Nephron progenitor cell (in vitro differentiated cells): ENCODE data around the gene PLCH2.

Experiments
- DNase-seq: peaks from one replicate; pipeline ENCODE4 v3.0.0; 2021
- H3K27ac Mint-ChIP-seq: 2 replicates; pipeline ENCODE4 v1.8.0; 2021; ENCODE audit warnings: mild to moderate bottlenecking, moderate library complexity, mixed read lengths
- H3K27me3 Mint-ChIP-seq: 2 replicates; pipeline ENCODE4 v1.8.0; 2021; ENCODE audit warnings: mild to moderate bottlenecking, low read depth, mixed read lengths; ENCODE audit not compliant: poor library complexity
- H3K36me3 Mint-ChIP-seq: 2 replicates; pipeline ENCODE4 v1.8.0; 2021; ENCODE audit warnings: low read depth, mixed read lengths
- H3K4me1 Mint-ChIP-seq: 2 replicates; pipeline ENCODE4 v1.8.0; 2021; ENCODE audit warnings: mixed read lengths
- H3K4me3 Mint-ChIP-seq: 2 replicates; pipeline ENCODE4 v1.8.0; 2021; ENCODE audit warnings: mild to moderate bottlenecking, moderate library complexity, mixed read lengths
- H3K9me3 Mint-ChIP-seq: 2 replicates; pipeline ENCODE4 v1.8.0; 2021; ENCODE audit warnings: mild to moderate bottlenecking, moderate library complexity, mixed read lengths
- TF ChIP-seq, protein P1 (sequence below): fragments of 200-600 bp; sonication (generic); IDR thresholded peaks from 2 replicates; pipeline ENCODE4 v1.5.0; 2021; ENCODE audit warnings: antibody characterized with exemption

Gene PLCH2

DNA sequence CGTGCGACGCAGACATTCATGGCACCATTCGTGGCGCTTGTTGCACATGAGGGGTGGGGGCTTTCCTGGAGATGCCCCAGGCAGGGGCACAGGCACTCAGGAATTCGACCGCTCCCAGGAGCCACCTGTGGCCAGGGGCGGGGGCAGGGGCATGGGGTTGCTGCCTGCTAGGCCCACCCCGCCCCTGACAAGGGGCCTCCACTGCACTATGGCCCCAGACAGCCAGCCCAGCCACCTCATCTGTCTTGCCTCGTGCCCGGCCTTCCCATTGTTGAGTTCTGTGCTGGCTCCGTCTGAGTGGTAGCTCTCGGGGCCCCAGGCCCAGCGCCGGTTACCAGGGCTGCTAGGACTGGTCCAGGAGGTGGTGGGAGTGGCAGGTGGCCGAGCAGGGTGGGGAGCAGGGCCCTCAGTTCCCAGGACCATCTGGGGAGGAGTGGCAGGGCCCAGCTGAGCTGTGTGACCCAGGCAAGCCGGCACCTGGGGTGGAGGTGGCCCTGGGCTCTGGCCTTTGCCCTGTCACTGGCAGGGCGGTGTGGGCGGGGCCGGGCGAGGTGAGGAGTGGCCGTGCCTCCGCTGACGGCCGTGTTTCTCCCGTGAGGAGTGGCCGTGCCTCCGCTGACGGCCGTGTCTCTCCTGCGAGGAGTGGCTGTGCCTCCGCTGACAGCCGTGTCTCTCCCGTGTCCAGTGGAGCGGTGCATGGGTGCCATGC, 1.9 kb downstream of the PLCH2 start:
- H3K36me3 Mint-ChIP-seq, result no peaks in the 10 kb centered on the region
- no peak for DNase-seq
- no peaks in the 10 kb centered on the region for H3K9me3 Mint-ChIP-seq
- peaks cover 5% of the 10 kb centered on the region for H3K27me3 Mint-ChIP-seq
- no peak overlapping the region for H3K4me3 Mint-ChIP-seq
- peaks cover 12% of the 10 kb centered on the region for H3K4me1 Mint-ChIP-seq
- H3K27ac Mint-ChIP-seq, result no peak overlapping the region
- TF ChIP-seq, protein P1, sequence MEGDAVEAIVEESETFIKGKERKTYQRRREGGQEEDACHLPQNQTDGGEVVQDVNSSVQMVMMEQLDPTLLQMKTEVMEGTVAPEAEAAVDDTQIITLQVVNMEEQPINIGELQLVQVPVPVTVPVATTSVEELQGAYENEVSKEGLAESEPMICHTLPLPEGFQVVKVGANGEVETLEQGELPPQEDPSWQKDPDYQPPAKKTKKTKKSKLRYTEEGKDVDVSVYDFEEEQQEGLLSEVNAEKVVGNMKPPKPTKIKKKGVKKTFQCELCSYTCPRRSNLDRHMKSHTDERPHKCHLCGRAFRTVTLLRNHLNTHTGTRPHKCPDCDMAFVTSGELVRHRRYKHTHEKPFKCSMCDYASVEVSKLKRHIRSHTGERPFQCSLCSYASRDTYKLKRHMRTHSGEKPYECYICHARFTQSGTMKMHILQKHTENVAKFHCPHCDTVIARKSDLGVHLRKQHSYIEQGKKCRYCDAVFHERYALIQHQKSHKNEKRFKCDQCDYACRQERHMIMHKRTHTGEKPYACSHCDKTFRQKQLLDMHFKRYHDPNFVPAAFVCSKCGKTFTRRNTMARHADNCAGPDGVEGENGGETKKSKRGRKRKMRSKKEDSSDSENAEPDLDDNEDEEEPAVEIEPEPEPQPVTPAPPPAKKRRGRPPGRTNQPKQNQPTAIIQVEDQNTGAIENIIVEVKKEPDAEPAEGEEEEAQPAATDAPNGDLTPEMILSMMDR, result no peak

DNA sequence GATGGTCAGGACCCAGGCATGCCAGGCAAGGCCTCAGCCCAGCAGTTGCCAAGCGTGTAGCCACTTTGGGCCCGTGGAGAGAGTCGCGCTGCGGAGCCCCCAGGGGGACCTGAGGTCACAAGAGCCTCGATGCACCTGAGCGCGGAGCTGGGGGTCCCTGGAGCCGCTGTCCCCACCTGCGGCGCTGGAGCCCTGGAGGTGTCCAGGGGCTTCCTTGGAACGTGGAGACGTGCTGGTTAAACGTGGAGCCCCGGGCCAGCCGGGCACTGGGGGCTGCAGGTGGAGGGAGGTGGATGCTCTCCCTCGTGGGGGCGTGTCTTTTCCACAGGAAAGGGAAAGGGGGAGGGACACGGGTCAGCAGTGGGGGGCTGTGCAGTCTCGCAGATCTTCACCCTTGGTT, 3.1 kb downstream of the PLCH2 start:
- H3K27ac Mint-ChIP-seq, result no peak overlapping the region
- TF ChIP-seq, protein P1, result no peak
- no peak for DNase-seq
- H3K27me3 Mint-ChIP-seq, result peaks cover 5% of the 10 kb centered on the region
- peaks cover 11% of the 10 kb centered on the region for H3K4me1 Mint-ChIP-seq
- no peak overlapping the region for H3K4me3 Mint-ChIP-seq
- H3K9me3 Mint-ChIP-seq, result no peaks in the 10 kb centered on the region
- H3K36me3 Mint-ChIP-seq, result no peaks in the 10 kb centered on the region

DNA sequence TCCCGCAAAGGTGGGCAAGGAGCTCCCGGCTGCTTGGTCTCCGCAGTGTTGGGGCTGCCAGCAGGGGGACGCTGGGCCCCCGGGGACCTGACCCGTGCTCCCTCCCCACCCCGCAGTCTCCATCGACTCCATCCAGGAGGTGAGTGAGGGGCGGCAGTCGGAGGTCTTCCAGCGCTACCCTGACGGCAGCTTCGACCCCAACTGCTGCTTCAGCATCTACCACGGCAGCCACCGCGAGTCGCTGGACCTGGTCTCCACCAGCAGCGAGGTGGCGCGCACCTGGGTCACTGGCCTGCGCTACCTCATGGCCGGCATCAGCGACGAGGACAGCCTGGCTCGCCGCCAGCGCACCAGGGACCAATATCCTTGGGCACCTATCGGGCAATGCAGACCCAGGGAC, 3.5 kb downstream of the PLCH2 start:
- Mint-ChIP-seq H3K4me1 (peaks cover 11% of the 10 kb centered on the region), H3K27ac (no peak overlapping the region), H3K4me3 (no peak overlapping the region), H3K36me3 (no peaks in the 10 kb centered on the region), H3K9me3 (no peaks in the 10 kb centered on the region), H3K27me3 (peaks cover 5% of the 10 kb centered on the region)
- TF ChIP-seq, protein P1, result no peak
- DNase-seq, result no peak

DNA sequence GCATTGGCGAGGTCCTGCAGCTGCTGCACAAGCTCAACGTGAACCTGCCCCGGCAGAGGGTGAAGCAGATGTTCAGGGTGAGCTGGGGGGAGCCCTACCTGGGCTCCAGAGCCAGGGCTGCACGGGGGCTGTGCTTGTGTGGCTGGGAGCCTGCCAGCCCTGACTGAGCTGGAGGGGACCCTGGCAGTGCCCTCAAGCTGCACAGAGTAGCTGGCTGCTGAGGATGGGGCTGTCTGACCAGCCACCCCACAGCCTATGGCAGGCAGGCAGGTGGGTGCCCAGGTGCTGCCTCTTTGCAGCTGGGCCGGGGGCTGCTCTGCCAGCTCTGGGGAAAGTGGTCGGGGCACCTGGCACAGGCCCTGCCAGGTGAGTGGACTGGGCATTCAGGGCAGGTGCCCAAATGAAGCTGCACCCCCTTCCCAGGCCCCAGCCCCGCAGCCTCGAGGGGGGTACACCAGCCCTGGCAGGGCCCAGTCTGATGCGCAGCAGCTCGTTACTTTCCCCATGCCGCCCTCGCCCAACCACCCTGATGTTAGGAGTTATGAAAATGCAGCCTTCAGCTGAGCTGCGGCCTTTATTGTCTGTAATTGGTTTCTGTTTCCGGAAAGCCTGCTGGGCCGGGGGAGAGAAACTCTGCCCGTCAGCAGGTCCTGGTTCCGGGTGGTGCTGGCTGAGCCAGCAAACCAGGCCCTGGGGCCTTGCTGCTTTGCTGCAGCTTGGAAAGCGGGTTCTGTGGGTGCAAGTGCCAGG, 4.3 kb downstream of the PLCH2 start:
- Mint-ChIP-seq H3K9me3 (no peaks in the 10 kb centered on the region), H3K27me3 (peaks cover 5% of the 10 kb centered on the region), H3K27ac (no peak overlapping the region), H3K4me3 (no peak overlapping the region), H3K4me1 (peaks cover 3% of the 10 kb centered on the region), H3K36me3 (no peaks in the 10 kb centered on the region)
- no peak for DNase-seq
- TF ChIP-seq, protein P1, result no peak

DNA sequence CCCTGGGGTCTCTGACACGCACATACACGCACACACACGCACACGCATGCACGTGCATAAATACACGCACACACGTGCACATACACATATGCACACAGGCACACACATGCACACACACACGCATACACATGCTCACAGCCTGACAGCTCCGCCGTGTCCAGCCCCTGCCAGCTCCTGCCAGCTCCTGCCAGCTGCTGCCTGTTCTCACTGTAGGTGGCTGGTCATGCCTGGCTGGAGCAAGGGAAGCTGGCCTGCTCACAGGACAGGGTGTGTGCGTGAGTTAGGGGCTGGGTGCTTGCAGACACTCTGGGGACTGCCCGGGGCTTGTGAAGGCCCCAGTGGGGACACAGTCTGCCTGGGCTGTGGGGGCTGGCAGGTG, 4.9 kb downstream of the PLCH2 start:
- Mint-ChIP-seq H3K27me3 (peaks cover 5% of the 10 kb centered on the region), H3K27ac (no peak overlapping the region), H3K36me3 (no peaks in the 10 kb centered on the region), H3K4me3 (no peak overlapping the region), H3K4me1 (no peaks in the 10 kb centered on the region), H3K9me3 (no peaks in the 10 kb centered on the region)
- TF ChIP-seq, protein P1, result no peak
- no peak for DNase-seq
